ENCODE measurements around the gene TPP1. TPM values are rescaled to one million over a fixed set of nuclear protein-coding genes. Genes with fewer than 3 reads are reported as not detected.

TPP1 gene
- total RNA-seq, 1 experiment from 2014 or later = 71.5 TPM

DNA sequence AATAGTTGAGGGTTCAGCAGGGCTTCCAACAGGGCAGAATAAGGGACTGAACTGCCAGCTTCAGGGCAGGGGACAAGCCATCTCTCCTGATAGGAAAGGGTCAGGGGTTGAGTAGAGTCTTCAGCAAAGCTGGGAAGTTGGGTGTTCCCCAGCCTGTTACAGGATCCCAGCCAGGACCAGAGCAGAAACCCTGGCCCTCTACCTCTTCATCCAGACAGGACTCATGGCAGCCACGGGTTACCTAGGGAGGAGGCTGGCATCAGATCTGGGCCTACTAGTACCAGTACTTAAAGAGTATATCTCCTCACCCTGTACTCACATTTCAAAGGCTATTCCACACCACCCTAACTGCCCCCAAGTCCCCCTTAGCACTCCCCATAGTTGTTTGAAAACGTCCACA lies 4.8 kb downstream of the TPP1 start:
- CTCF ChIA-PET = no interaction called here
- H3K4me3 Mint-ChIP-seq (ENCODE audit: low read depth, unreplicated experiment) = no peak overlapping the region
- no peak overlapping the region for H3K27ac Mint-ChIP-seq (ENCODE audit: unreplicated experiment)
- no peaks in the 10 kb centered on the region for H3K27me3 Mint-ChIP-seq (ENCODE audit: unreplicated experiment)
- intact Hi-C loops (cut with micrococcal nuclease; ENCODE audit: unreplicated experiment) = loop anchor here (10.0 kb wide), 1 partner anchor 130 kb away; the partner anchor contains the start of genes ARFIP2 and TIMM10B
- DNase-seq = no peak
- TF ChIP-seq, protein P1, sequence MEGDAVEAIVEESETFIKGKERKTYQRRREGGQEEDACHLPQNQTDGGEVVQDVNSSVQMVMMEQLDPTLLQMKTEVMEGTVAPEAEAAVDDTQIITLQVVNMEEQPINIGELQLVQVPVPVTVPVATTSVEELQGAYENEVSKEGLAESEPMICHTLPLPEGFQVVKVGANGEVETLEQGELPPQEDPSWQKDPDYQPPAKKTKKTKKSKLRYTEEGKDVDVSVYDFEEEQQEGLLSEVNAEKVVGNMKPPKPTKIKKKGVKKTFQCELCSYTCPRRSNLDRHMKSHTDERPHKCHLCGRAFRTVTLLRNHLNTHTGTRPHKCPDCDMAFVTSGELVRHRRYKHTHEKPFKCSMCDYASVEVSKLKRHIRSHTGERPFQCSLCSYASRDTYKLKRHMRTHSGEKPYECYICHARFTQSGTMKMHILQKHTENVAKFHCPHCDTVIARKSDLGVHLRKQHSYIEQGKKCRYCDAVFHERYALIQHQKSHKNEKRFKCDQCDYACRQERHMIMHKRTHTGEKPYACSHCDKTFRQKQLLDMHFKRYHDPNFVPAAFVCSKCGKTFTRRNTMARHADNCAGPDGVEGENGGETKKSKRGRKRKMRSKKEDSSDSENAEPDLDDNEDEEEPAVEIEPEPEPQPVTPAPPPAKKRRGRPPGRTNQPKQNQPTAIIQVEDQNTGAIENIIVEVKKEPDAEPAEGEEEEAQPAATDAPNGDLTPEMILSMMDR (IDR thresholded peaks at IDR 0.05; ENCODE audit: unreplicated experiment) = no peak
- H3K36me3 Mint-ChIP-seq (ENCODE audit: insufficient read depth, unreplicated experiment) = no peaks in the 10 kb centered on the region
- BruUV-seq (replicated peaks) = no TSS peak
- H3K4me1 Mint-ChIP-seq (ENCODE audit: low read depth, unreplicated experiment) = peaks cover 17% of the 10 kb centered on the region
- H3K9me3 Mint-ChIP-seq (ENCODE audit: low read depth, unreplicated experiment) = no peaks in the 10 kb centered on the region

DNA sequence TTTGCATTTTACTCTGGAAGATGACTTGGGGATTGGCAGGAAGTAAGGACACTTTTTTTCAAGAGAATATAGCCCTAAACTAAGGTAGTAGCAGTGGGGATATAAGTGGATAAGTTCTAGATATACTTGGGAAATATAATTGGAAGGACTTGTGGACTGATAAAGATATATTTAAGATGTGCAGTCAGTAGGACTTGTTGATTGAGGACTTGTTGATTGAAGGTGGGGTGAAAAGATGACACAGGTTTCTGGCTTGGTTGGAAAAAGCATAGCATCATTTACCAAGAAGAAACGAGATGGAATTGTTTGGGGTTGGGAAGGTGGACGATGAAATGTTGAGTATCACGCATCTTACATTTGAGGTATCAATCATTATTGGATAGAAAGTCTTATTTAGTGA lies 5.7 kb downstream of the TPP1 start:
- no peaks in the 10 kb centered on the region for H3K9me3 Mint-ChIP-seq (ENCODE audit: low read depth, unreplicated experiment)
- H3K27me3 Mint-ChIP-seq (ENCODE audit: unreplicated experiment) = no peaks in the 10 kb centered on the region
- TF ChIP-seq, protein P1 (IDR thresholded peaks at IDR 0.05; ENCODE audit: unreplicated experiment) = no peak
- CTCF ChIA-PET = no interaction called here
- no peak overlapping the region for H3K27ac Mint-ChIP-seq (ENCODE audit: unreplicated experiment)
- intact Hi-C loops (cut with micrococcal nuclease; ENCODE audit: unreplicated experiment) = loop anchor here (2.0 to 10.0 kb wide), 2 partner anchors 69 to 129 kb away; partner anchors contain the start of genes ARFIP2, MRPL17 and TIMM10B
- no peaks in the 10 kb centered on the region for H3K36me3 Mint-ChIP-seq (ENCODE audit: insufficient read depth, unreplicated experiment)
- H3K4me3 Mint-ChIP-seq (ENCODE audit: low read depth, unreplicated experiment) = no peak overlapping the region
- H3K4me1 Mint-ChIP-seq (ENCODE audit: low read depth, unreplicated experiment) = peaks cover 17% of the 10 kb centered on the region
- BruUV-seq (replicated peaks) = no TSS peak
- DNase-seq = no peak

DNA sequence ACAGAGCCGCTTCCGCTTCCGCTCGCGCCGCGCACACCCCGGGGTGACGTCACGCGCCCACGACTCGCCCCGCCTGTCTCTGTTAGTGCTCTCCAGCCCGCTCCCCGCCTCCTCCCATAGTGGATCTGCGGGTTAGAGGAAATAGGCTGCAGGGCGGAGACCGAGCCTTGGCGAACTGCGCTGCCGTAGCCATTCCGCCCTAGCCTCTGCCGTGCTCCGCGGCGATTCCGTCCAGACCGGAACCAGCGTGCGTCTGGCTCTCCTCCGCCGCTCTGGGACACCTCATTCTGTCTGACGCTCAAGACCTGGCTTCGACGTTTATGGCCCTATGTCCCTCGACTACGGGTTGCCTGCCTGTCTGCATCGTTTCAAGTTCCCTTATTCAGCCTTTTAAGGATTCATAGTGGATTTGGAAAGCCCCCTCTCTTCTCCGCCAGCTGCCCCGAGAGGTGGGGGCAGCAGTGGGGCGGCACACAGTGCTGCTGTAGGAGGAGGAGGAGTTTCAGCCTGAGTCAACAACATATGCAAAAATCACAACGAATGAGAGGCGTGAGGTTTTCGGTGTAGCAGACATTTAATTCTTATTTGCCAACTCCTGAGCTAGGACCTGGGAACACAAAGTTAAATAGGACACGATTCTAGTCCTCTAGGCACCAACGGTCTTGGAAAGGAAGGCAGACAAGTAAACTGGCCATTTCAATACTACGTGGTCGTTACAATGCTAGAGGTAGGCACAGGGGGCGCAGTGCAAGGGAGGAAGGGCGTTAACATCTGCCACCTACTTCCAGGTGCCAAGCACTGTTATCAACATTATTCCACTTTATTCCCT lies 6.8 kb downstream of the TPP1 start, which contains the start of gene TAF10:
TAF10 (minus strand) TSS at position 4 of the 829 bp plus-strand sequence. CDS start 27 bp downstream, outside the sequence.
- TF ChIP-seq, protein P1 (IDR thresholded peaks at IDR 0.05; ENCODE audit: unreplicated experiment) = peak; percentile 26
- Mint-ChIP-seq H3K4me1 (ENCODE audit: low read depth, unreplicated experiment) (peaks cover 21% of the 10 kb centered on the region), H3K9me3 (ENCODE audit: low read depth, unreplicated experiment) (no peaks in the 10 kb centered on the region), H3K4me3 (ENCODE audit: low read depth, unreplicated experiment) (no peak within 1 kb of the TSS), H3K27ac (ENCODE audit: unreplicated experiment) (peak within 1 kb of the TSS; percentile 81), H3K27me3 (ENCODE audit: unreplicated experiment) (no peaks in the 10 kb centered on the region), H3K36me3 (ENCODE audit: insufficient read depth, unreplicated experiment) (no peaks in the 10 kb centered on the region)
- CTCF ChIA-PET = interaction anchor here (0.6 to 1.1 kb wide), 3 partner anchors 13 to 145 kb away, joined by 3 to 9 read pairs (median 3); partner anchors contain the start of gene MRPL17
- intact Hi-C loops (cut with micrococcal nuclease; ENCODE audit: unreplicated experiment) = loop anchor here (2.0 to 10.0 kb wide), 2 partner anchors 70 to 128 kb away; partner anchors contain the start of genes ARFIP2, MRPL17 and TIMM10B
- BruUV-seq (replicated peaks) = TSS peak; percentile 98
- DNase-seq = peak; percentile 97

DNA sequence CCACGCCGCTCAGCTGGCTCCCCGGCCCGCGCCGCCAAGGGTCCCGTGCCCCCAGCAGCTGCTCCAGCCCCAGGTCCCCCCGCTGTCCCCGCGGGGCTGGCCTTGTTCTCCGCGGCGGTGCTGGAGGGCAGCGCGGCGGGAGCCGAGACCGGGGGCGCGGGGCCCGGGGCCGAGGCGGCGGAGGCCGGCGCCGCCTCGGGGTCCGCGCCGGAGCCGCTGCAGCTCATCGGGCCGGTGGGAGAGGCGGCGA lies 7.3 kb downstream of the TPP1 start:
- TF ChIP-seq, protein P1 (IDR thresholded peaks at IDR 0.05; ENCODE audit: unreplicated experiment) = no peak

More for the DNA sequence above, 7.3 kb downstream of the TPP1 start:
- Mint-ChIP-seq H3K9me3 (ENCODE audit: low read depth, unreplicated experiment) (no peaks in the 10 kb centered on the region), H3K4me3 (ENCODE audit: low read depth, unreplicated experiment) (no peak overlapping the region), H3K36me3 (ENCODE audit: insufficient read depth, unreplicated experiment) (no peaks in the 10 kb centered on the region), H3K27me3 (ENCODE audit: unreplicated experiment) (no peaks in the 10 kb centered on the region), H3K4me1 (ENCODE audit: low read depth, unreplicated experiment) (peaks cover 24% of the 10 kb centered on the region), H3K27ac (ENCODE audit: unreplicated experiment) (no peak overlapping the region)
- DNase-seq = no peak
- CTCF ChIA-PET = interaction anchor here (0.6 to 1.1 kb wide), 3 partner anchors 12 to 145 kb away, joined by 3 to 9 read pairs (median 3); partner anchors contain the start of gene MRPL17
- intact Hi-C loops (cut with micrococcal nuclease; ENCODE audit: unreplicated experiment) = loop anchor here (2.0 to 10.0 kb wide), 2 partner anchors 71 to 127 kb away; partner anchors contain the start of genes ARFIP2, MRPL17 and TIMM10B
- no TSS peak for BruUV-seq (replicated peaks)

All from Calu3 (cell line).